HG03571 (cell line): Measurements from ENCODE around the gene OPN1MW.
"Not testable (repeated sequence)": the region's sequence is repeated elsewhere in the genome, so short reads cannot be mapped to it uniquely, and the experiment has no call there.

ENCODE experiments used
- ATAC-seq: cut with Tn5 transposase; IDR thresholded peaks from one replicate; pipeline ENCODE4 v1.9.1; 2021; ENCODE audit not compliant: unreplicated experiment

The OPN1MW gene

GRCh38 chrX:154209670-154210418 lies 27.4 kb downstream of the OPN1MW start:
- ATAC-seq: not testable (repeated sequence)

- ATAC-seq: not testable (repeated sequence)
Measured at GRCh38 chrX:154211057-154211456, 28.7 kb downstream of the OPN1MW start.

GRCh38 chrX:154211499-154211898 lies 29.1 kb downstream of the OPN1MW start:
- not testable (repeated sequence) for ATAC-seq

- ATAC-seq: not testable (repeated sequence)
Measured at GRCh38 chrX:154219456-154219855, 37.1 kb downstream of the OPN1MW start, which contains the start of gene OPN1MW2. OPN1MW2 (plus strand) TSS chrX:154219756; CDS start chrX:154219816, 60 bp downstream.

GRCh38 chrX:154225292-154225691 lies 42.9 kb downstream of the OPN1MW start:
- not testable (repeated sequence) for ATAC-seq

- not testable (repeated sequence) for ATAC-seq
Measured at GRCh38 chrX:154226706-154227105, 44.3 kb downstream of the OPN1MW start.

- not testable (repeated sequence) for ATAC-seq
Measured at GRCh38 chrX:154231443-154231842, 49.0 kb downstream of the OPN1MW start.

GRCh38 chrX:154233620-154234019 lies 51.2 kb downstream of the OPN1MW start:
- ATAC-seq: not testable (repeated sequence)

- not testable (repeated sequence) for ATAC-seq
Measured at GRCh38 chrX:154238939-154239559, 56.7 kb downstream of the OPN1MW start.

- ATAC-seq: not testable (repeated sequence)
Measured at GRCh38 chrX:154239982-154240503, 57.6 kb downstream of the OPN1MW start.
